Activated T-helper 9 cell treated with anti-CD3 and anti-CD28 coated beads, Interleukin-2, amount 50 U/mL, for 16 hours (primary cell): ENCODE measurements around the gene FLOT2.
"Not testable (repeated sequence)": the region's sequence is repeated elsewhere in the genome, so short reads cannot be mapped to it uniquely, and the experiment has no call there.

ENCODE experiments used
- DNase-seq: peaks from one replicate; pipeline ENCODE4 v3.0.0-alpha.2; 2020; ENCODE audit warnings: low read depth

FLOT2 gene

GRCh38 chr17:28842282-28843012 is 55.1 kb downstream of the FLOT2 start, which contains the start of gene FAM222B:
Gene FAM222B, minus strand, starts transcription at chr17:28842790. Its CDS starts 76,123 bp downstream, at chr17:28766667.
- peak; percentile 82 for DNase-seq

GRCh38 chr17:28841901-28842281 is 55.6 kb downstream of the FLOT2 start:
- no peak for DNase-seq

- no peak for DNase-seq
These were observed 58.3 kb downstream of the FLOT2 start for GRCh38 chr17:28839221-28839620.

GRCh38 chr17:28836541-28836940 is 61.0 kb downstream of the FLOT2 start:
- DNase-seq = not testable (repeated sequence)

- no peak for DNase-seq
These were observed 63.1 kb downstream of the FLOT2 start for GRCh38 chr17:28834420-28834819.
